OCI-LY3 (cell line): ENCODE results near the gene DTX1.
"Not testable (repeated sequence)": the region's sequence is repeated elsewhere in the genome, so short reads cannot be mapped to it uniquely, and the experiment has no call there.

Experiments used
- H2AFZ ChIP-seq: fragments of 200-600, 300-600 bp; shearing (Covaris generic); 2 replicates; pipeline ENCODE4 v1.6.0; 2014; ENCODE audit warnings: antibody characterized with exemption, low read depth, low read length
- H3K27ac ChIP-seq: fragments of 200-600, 300-600 bp; sonication (generic); 2 replicates; pipeline ENCODE4 v1.5.1; 2014; ENCODE audit warnings: mild to moderate bottlenecking, low read length, moderate library complexity, mixed read lengths
- H3K27me3 ChIP-seq: fragments of 200-600, 300-600 bp; sonication (generic); 2 replicates; pipeline ENCODE4 v1.6.1; 2014; ENCODE audit warnings: low read depth, low read length, mixed read lengths
- H3K36me3 ChIP-seq: fragments of 200-600, 300-600 bp; sonication (generic); replicated peaks from 2 replicates; pipeline ENCODE3; 2014; ENCODE audit warnings: low read depth, low read length, mixed read lengths
- H3K4me1 ChIP-seq: fragments of 300-600, 200-600 bp; sonication (generic); 2 replicates; pipeline ENCODE4 v1.6.1; 2014; ENCODE audit warnings: low read length, mixed read lengths
- H3K4me2 ChIP-seq: fragments of 200-600, 300-600 bp; sonication (generic); 2 replicates; pipeline ENCODE4 v1.6.1; 2014; ENCODE audit warnings: low read length, mixed read lengths
- H3K4me3 ChIP-seq: fragments of 300-600, 200-600 bp; sonication (generic); 2 replicates; pipeline ENCODE4 v1.5.1; 2014; ENCODE audit warnings: antibody characterized with exemption, mild to moderate bottlenecking, low read length, moderate library complexity
- H3K79me2 ChIP-seq: fragments of 300-600, 200-600 bp; shearing (Covaris generic); 2 replicates; pipeline ENCODE4 v1.6.1; 2014; ENCODE audit warnings: mild to moderate bottlenecking, low read length, mixed read lengths
- H3K9ac ChIP-seq: fragments of 300-600, 200-600 bp; shearing (Covaris generic); 2 replicates; pipeline ENCODE4 v1.6.0; 2014; ENCODE audit warnings: mild to moderate bottlenecking, low read length, moderate library complexity
- H3K9me3 ChIP-seq: fragments of 200-600, 300-600 bp; shearing (Covaris generic); 2 replicates; pipeline ENCODE4 v1.6.1; 2014; ENCODE audit warnings: low read length, mixed read lengths; ENCODE audit not compliant: insufficient read depth
- H4K20me1 ChIP-seq: fragments of 200-600, 300-600 bp; sonication (generic); 2 replicates; pipeline ENCODE4 v1.6.1; 2016; ENCODE audit warnings: low read length, mixed read lengths; ENCODE audit not compliant: insufficient read depth
- CTCF ChIP-seq: fragments of 200-600, 300-600 bp; sonication (generic); IDR thresholded peaks from 2 replicates; pipeline ENCODE4 v1.5.1; 2014; ENCODE audit warnings: antibody characterized with exemption, low read length, low read depth
- EZH2phosphoT487 ChIP-seq: fragments of 200-600 bp; shearing (Covaris generic); IDR thresholded peaks from 2 replicates; pipeline ENCODE4 v1.6.1; 2018; ENCODE audit warnings: antibody characterized with exemption, mixed run types, low read depth

DTX1 gene

DNA sequence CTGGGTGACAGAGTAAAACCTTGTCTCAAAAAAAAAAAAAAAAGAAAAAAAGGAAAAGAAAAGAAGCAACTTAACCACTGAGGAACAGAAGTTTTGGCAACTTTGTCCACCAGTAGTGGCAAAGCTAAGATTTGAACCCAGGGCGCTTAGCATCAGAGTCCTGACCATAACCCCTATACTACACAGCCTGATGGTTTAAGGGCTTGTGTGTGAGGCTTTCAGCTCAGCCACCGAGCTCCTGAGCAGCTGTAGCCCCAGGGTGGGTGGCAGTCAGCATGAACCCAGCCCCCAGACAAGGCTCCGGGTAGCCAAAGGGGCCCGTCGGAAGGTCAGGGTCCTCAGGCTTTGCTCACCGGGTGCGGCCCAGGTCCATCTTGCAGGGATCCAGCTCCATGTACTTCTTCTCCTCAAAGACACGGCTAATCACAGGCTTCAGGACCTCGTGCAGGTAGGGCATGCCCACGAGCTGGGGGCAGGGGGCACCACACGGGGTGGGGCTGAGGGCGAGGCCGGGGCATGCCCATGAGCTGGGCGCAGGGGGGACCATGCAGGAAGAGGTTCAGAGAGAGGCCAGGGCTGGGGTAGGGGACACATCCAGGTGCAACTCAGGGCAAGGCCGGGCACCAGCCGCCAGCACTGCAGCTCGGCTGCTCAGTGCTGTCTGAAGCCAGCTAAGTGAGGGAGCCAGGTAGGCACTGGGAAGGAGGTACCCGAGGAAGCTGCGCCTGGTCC lies 58.1 kb downstream of the DTX1 start:
- Histone ChIP-seq H2AFZ (no peak overlapping the region), H3K27me3 (no peaks in the 10 kb centered on the region), H3K4me1 (0 out of 2 replicates have a peak, but pooled peaks cover 3% of the 10 kb centered on the region), H3K9me3 (no peaks in the 10 kb centered on the region), H4K20me1 (no peaks in the 10 kb centered on the region), H3K4me2 (no peak overlapping the region), H3K36me3 (no peaks in the 10 kb centered on the region), H3K9ac (no peak overlapping the region), H3K27ac (no peak overlapping the region), H3K79me2 (no peaks in the 10 kb centered on the region), H3K4me3 (no peak overlapping the region)
- TF ChIP-seq EZH2phosphoT487, result no peak
- no peak for TF ChIP-seq CTCF

DNA sequence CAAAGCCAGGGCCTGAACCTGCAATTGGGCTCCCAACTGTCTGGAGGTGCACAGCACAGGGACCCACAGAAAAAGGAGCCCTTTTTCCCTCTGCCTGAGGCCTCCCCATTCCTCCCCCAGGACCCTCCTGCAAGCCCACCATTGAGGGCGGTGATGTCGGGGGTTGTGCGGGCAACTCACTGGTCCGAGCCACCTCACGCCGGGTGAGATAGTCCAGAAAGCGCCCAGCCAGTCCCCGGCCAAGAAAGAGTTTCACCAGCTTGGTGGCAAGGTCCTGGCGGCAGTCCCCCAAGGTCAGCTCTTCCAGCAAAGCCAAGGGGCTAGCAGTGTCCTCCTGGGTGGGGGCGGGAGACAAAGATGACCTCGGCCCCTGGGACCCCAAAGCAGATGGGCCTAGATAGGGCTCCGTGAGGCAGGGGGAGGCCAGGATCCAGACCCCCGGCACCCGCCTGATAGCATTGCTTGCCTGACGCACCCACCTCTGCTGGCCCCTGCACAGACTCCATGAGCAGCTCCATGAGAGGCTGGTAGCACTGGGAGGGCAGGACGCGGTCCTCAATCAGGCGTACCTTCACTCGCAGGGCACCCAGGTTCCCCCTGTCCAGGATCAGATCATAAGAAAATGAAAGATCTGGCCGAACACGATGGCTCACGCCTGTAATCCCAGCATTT lies 59.1 kb downstream of the DTX1 start:
- Histone ChIP-seq H3K4me1 (0 out of 2 replicates have a peak, but pooled peaks cover 3% of the 10 kb centered on the region), H3K79me2 (no peaks in the 10 kb centered on the region), H3K4me2 (no peak overlapping the region), H3K27me3 (no peaks in the 10 kb centered on the region), H3K27ac (no peak overlapping the region), H3K9me3 (no peaks in the 10 kb centered on the region), H2AFZ (no peak overlapping the region), H3K36me3 (no peaks in the 10 kb centered on the region), H4K20me1 (no peaks in the 10 kb centered on the region), H3K4me3 (no peak overlapping the region), H3K9ac (no peak overlapping the region)
- TF ChIP-seq CTCF (no peak), EZH2phosphoT487 (no peak)

DNA sequence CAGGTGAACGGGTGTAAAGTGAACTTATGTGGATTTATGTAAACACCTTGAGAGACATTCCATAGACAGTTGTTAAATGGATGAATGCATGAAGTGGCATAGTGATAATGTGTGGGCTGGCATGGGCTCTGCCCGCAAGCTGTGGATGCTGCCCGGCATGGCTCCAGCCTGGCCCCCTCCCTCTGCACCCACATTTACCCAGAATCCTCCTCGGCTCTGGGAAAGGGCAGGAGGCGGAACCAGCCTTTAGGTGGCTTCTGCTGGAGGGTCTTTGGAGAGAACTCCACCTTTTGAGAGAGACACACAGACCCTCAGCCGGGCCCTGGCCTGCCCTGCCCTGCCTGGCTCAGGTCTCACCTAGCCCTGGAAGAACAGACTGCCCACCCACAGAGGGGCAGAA lies 60.3 kb downstream of the DTX1 start:
- Histone ChIP-seq H3K9ac (no peak overlapping the region), H3K27me3 (no peaks in the 10 kb centered on the region), H3K27ac (no peak overlapping the region), H3K4me1 (0 out of 2 replicates have a peak, but pooled peaks cover 3% of the 10 kb centered on the region), H3K4me3 (no peak overlapping the region), H3K79me2 (no peaks in the 10 kb centered on the region), H4K20me1 (no peaks in the 10 kb centered on the region), H3K4me2 (no peak overlapping the region), H3K36me3 (no peaks in the 10 kb centered on the region), H2AFZ (no peak overlapping the region), H3K9me3 (no peaks in the 10 kb centered on the region)
- TF ChIP-seq EZH2phosphoT487, result no peak
- TF ChIP-seq CTCF, result no peak

GRCh38 chr12:113117684-113118083 lies 61.2 kb downstream of the DTX1 start:
- H3K9ac ChIP-seq, H3K27ac ChIP-seq, H3K4me2 ChIP-seq, H3K4me1 ChIP-seq, H3K27me3 ChIP-seq, H3K4me3 ChIP-seq, H3K79me2 ChIP-seq, H2AFZ ChIP-seq, H3K36me3 ChIP-seq, H4K20me1 ChIP-seq, H3K9me3 ChIP-seq: not testable (repeated sequence)
